PC-3 (cell line): ENCODE results near the gene TNPO1. TPM values are rescaled to one million over a fixed set of nuclear protein-coding genes. Genes with fewer than 3 reads are reported as not detected.

Experiments
- ATAC-seq: fragments of 200-7000 bp; cut with Tn5 transposase; 2 replicates; pipeline ENCODE4 v1.9.1; 2020; ENCODE audit warnings: mild to moderate bottlenecking, moderate library complexity
- BruUV-seq: library from RNA; stranded (reverse); fragments of 400-500 nt; replicated peaks from 2 replicates; lab custom pipeline; 2021; lab: Mats Ljungman, UMichigan
- CTCF ChIA-PET: fragments of 300-600 bp; sonication (Branson Sonifier 250); formaldehyde crosslinking; loops from one replicate; lab custom pipeline; 2022; ENCODE audit warnings: antibody characterized with exemption; lab: Charles Lee
- POLR2A ChIA-PET: fragments of 300-600 bp; sonication (Branson Sonifier 250); formaldehyde crosslinking; loops from one replicate; lab custom pipeline; 2022; ENCODE audit warnings: antibody characterized with exemption; ENCODE audit not compliant: unreplicated experiment; lab: Charles Lee
- DNase-seq: peaks from one replicate; pipeline ENCODE4 v3.0.0-alpha.2; 2015
- H2AFZ ChIP-seq: fragments of 300-600 bp; sonication (generic); 2 replicates; pipeline ENCODE4 v1.6.0; 2016; ENCODE audit warnings: antibody characterized with exemption, low read length
- H3F3A ChIP-seq: fragments of 300-600 bp; sonication (generic); one replicate; pipeline ENCODE4 v1.6.0; 2017; ENCODE audit warnings: antibody characterized with exemption, low read length, control low read depth, mild to moderate bottlenecking; ENCODE audit not compliant: unreplicated experiment
- H3K27ac ChIP-seq: fragments of 300-600 bp; sonication (generic); 2 replicates; pipeline ENCODE4 v1.5.1; 2016; ENCODE audit warnings: mild to moderate bottlenecking, low read length
- H3K27me3 ChIP-seq: fragments of 300-600 bp; sonication (generic); 2 replicates; pipeline ENCODE4 v1.6.1; 2016; ENCODE audit warnings: low read length, mixed read lengths
- H3K36me3 ChIP-seq: fragments of 300-600 bp; sonication (generic); 2 replicates; pipeline ENCODE4 v1.6.1; 2016; ENCODE audit warnings: low read depth, mixed run types, low read length, mixed read lengths
- H3K4me1 ChIP-seq: fragments of 300-600 bp; sonication (generic); 2 replicates; pipeline ENCODE4 v1.5.1; 2016; ENCODE audit warnings: low read length; ENCODE audit not compliant: insufficient read depth
- H3K4me2 ChIP-seq: fragments of 300-600 bp; sonication (generic); 2 replicates; pipeline ENCODE4 v1.6.0; 2016; ENCODE audit warnings: low read length
- H3K4me3 ChIP-seq: fragments of 300-600 bp; sonication (generic); 2 replicates; pipeline ENCODE4 v1.5.1; 2016; ENCODE audit warnings: mild to moderate bottlenecking, low read length, mixed read lengths
- H3K79me2 ChIP-seq: fragments of 300-600 bp; sonication (generic); 2 replicates; pipeline ENCODE4 v1.6.1; 2017; ENCODE audit warnings: low read length, mixed read lengths
- H3K9ac ChIP-seq: fragments of 300-600 bp; sonication (generic); 2 replicates; pipeline ENCODE4 v1.6.0; 2016; ENCODE audit warnings: mild to moderate bottlenecking, low read length
- H3K9me2 ChIP-seq: fragments of 300-600 bp; sonication (generic); replicated peaks from 2 replicates; pipeline ENCODE4 v1.6.1; 2016; ENCODE audit warnings: mixed run types, low read length, mixed read lengths
- H3K9me3 ChIP-seq: fragments of 300-600 bp; sonication (generic); 2 replicates; pipeline ENCODE4 v1.6.1; 2016; ENCODE audit warnings: low read length, mixed read lengths
- H4K20me1 ChIP-seq: fragments of 300-600 bp; sonication (generic); 2 replicates; pipeline ENCODE4 v1.6.1; 2016; ENCODE audit warnings: low read length, mixed read lengths
- CTCF ChIP-seq: fragments of 300-600 bp; sonication (generic); conservative IDR thresholded peaks from 2 replicates; pipeline ENCODE4 v1.5.1; 2017; ENCODE audit warnings: antibody characterized with exemption, low read depth, mild to moderate bottlenecking, low read length
- EZH2 ChIP-seq: fragments of 300-600 bp; sonication (generic); IDR thresholded peaks from one replicate; pipeline ENCODE4 v1.6.1; 2017; ENCODE audit warnings: antibody characterized with exemption, mild to moderate bottlenecking, low read length; ENCODE audit not compliant: unreplicated experiment
- EZH2phosphoT487 ChIP-seq: fragments of 300-600 bp; sonication (generic); IDR thresholded peaks from 2 replicates; pipeline ENCODE4 v1.6.1; 2018; ENCODE audit warnings: mild to moderate bottlenecking, antibody characterized with exemption, low read length, borderline replicate concordance
- intact Hi-C: fragments of 100-400 bp; cut with micrococcal nuclease; formaldehyde crosslinking; loops from 2 replicates; pipeline ENCODE4 v1.9.0; 2023
- total RNA-seq: library from RNA; depleted of rRNA; stranded (reverse); fragments of >200 nt; gene quantifications from 2 replicates; pipeline ENCODE4 v1.2.3, GENCODE V29; 2014

TNPO1 gene
- total RNA-seq, 1 experiment from 2014 or later, result 187 TPM

GRCh38 chr5:72834924-72835323, 18.5 kb downstream of the TNPO1 start:
- intact Hi-C loops, result no loop called here
- Histone ChIP-seq H3F3A (no peaks in the 10 kb centered on the region), H3K9ac (no peak overlapping the region), H3K9me3 (no peaks in the 10 kb centered on the region), H3K4me1 (no peaks in the 10 kb centered on the region), H4K20me1 (no peaks in the 10 kb centered on the region), H3K36me3 (no peaks in the 10 kb centered on the region), H3K27me3 (no peaks in the 10 kb centered on the region), H2AFZ (no peak overlapping the region), H3K9me2 (no peaks in the 10 kb centered on the region), H3K79me2 (peaks cover 99% of the 10 kb centered on the region), H3K27ac (no peak overlapping the region), H3K4me3 (no peak overlapping the region), H3K4me2 (no peak overlapping the region)
- BruUV-seq, result no TSS peak
- no peak for TF ChIP-seq CTCF
- ChIA-PET POLR2A (no interaction called here), CTCF (no interaction called here)
- DNase-seq, result no peak
- no peak for ATAC-seq

- no peak for DNase-seq
- TF ChIP-seq EZH2phosphoT487, result no peak
- no peak for TF ChIP-seq CTCF
- TF ChIP-seq EZH2, result no peak
- ATAC-seq, result no peak
- H3K27ac ChIP-seq, result no peak overlapping the region
- no peaks in the 10 kb centered on the region for H3F3A ChIP-seq
- no peaks in the 10 kb centered on the region for H3K36me3 ChIP-seq
- ChIA-PET POLR2A (no interaction called here), CTCF (no interaction called here)
- H3K79me2 ChIP-seq, result peaks cover 99% of the 10 kb centered on the region
- no peak overlapping the region for H2AFZ ChIP-seq
- H3K4me2 ChIP-seq, result no peak overlapping the region
- intact Hi-C loops, result no loop called here
- H3K9me2 ChIP-seq, result no peaks in the 10 kb centered on the region
- no TSS peak for BruUV-seq
- no peaks in the 10 kb centered on the region for H3K27me3 ChIP-seq
- no peak overlapping the region for H3K4me3 ChIP-seq
- H3K4me1 ChIP-seq, result no peaks in the 10 kb centered on the region
- H3K9me3 ChIP-seq, result no peaks in the 10 kb centered on the region
- no peaks in the 10 kb centered on the region for H4K20me1 ChIP-seq
- no peak overlapping the region for H3K9ac ChIP-seq
Observed at GRCh38 chr5:72835633-72836032, 19.2 kb downstream of the TNPO1 start.

GRCh38 chr5:72836810-72837209, 20.3 kb downstream of the TNPO1 start:
- Histone ChIP-seq H3K27ac (no peak overlapping the region), H3K4me2 (no peak overlapping the region), H3K4me1 (peaks cover 5% of the 10 kb centered on the region), H3K9me2 (no peaks in the 10 kb centered on the region), H3K36me3 (no peaks in the 10 kb centered on the region), H3K9me3 (no peaks in the 10 kb centered on the region), H3K9ac (no peak overlapping the region), H4K20me1 (no peaks in the 10 kb centered on the region), H3K27me3 (no peaks in the 10 kb centered on the region), H3K4me3 (no peak overlapping the region), H2AFZ (no peak overlapping the region), H3F3A (no peaks in the 10 kb centered on the region), H3K79me2 (peaks cover 99% of the 10 kb centered on the region)
- no peak for ATAC-seq
- no peak for DNase-seq
- ChIA-PET POLR2A (no interaction called here), CTCF (no interaction called here)
- no TSS peak for BruUV-seq
- intact Hi-C loops, result no loop called here
- TF ChIP-seq CTCF (no peak), EZH2 (no peak), EZH2phosphoT487 (no peak)
